Astrocyte (in vitro differentiated cells and primary cell): ENCODE data around the gene MRGPRE. TPM values are rescaled to one million over a fixed set of nuclear protein-coding genes. Genes with fewer than 3 reads are reported as not detected.

Experiments used
- DNase-seq: peaks from one replicate; pipeline ENCODE4 v3.0.0-alpha.2; 2010; ENCODE audit warnings: low read depth
- FAIRE-seq: peaks from 2 replicates; lab custom pipeline; 2011; peaks lifted over from hg19 to GRCh38; lab: Jason Lieb, UNC
- H2AFZ ChIP-seq: 2 replicates; pipeline ENCODE4 v1.6.0; 2012; ENCODE audit warnings: low read depth, low read length, inconsistent platforms
- H3K27ac ChIP-seq: 2 replicates; pipeline ENCODE4 v1.5.1; 2011; ENCODE audit warnings: low read depth, low read length, inconsistent platforms
- H3K27me3 ChIP-seq: 2 replicates; pipeline ENCODE4 v1.6.0; 2011; ENCODE audit warnings: low read length, inconsistent platforms; ENCODE audit not compliant: insufficient read depth
- H3K36me3 ChIP-seq: 2 replicates; pipeline ENCODE4 v1.5.1; 2011; ENCODE audit warnings: low read length, inconsistent platforms; ENCODE audit not compliant: insufficient read depth
- H3K4me1 ChIP-seq: 2 replicates; pipeline ENCODE4 v1.5.1; 2011; ENCODE audit warnings: low read length, inconsistent platforms; ENCODE audit not compliant: insufficient read depth
- H3K4me2 ChIP-seq: 2 replicates; pipeline ENCODE4 v1.6.0; 2012; ENCODE audit warnings: low read length, inconsistent platforms
- H3K4me3 ChIP-seq: 2 replicates; pipeline ENCODE4 v1.5.1; 2011; ENCODE audit warnings: low read depth, mild to moderate bottlenecking, low read length, inconsistent platforms; ENCODE audit not compliant: insufficient read depth
- H3K79me2 ChIP-seq: 2 replicates; pipeline ENCODE4 v1.6.0; 2012; ENCODE audit warnings: mild to moderate bottlenecking, low read length, inconsistent platforms; ENCODE audit not compliant: insufficient read depth
- H3K9ac ChIP-seq: 2 replicates; pipeline ENCODE4 v1.6.0; 2012; ENCODE audit warnings: mild to moderate bottlenecking, low read length, inconsistent platforms
- H3K9me3 ChIP-seq: 2 replicates; pipeline ENCODE4 v1.5.1; 2012; ENCODE audit warnings: low read depth, mild to moderate bottlenecking, low read length, inconsistent platforms; ENCODE audit not compliant: insufficient read depth
- H4K20me1 ChIP-seq: 2 replicates; pipeline ENCODE4 v1.6.0; 2012; ENCODE audit warnings: low read length, inconsistent platforms; ENCODE audit not compliant: insufficient read depth
- H3K27ac Mint-ChIP-seq: one replicate; pipeline ENCODE4 v1.8.0; 2021; ENCODE audit warnings: mild to moderate bottlenecking, mixed read lengths; ENCODE audit not compliant: unreplicated experiment
- H3K27me3 Mint-ChIP-seq: one replicate; pipeline ENCODE4 v1.8.0; 2021; ENCODE audit warnings: low read depth, mixed read lengths; ENCODE audit not compliant: unreplicated experiment
- H3K36me3 Mint-ChIP-seq: one replicate; pipeline ENCODE4 v1.8.0; 2021; ENCODE audit warnings: low read depth, mixed read lengths; ENCODE audit not compliant: unreplicated experiment
- H3K4me1 Mint-ChIP-seq: one replicate; pipeline ENCODE4 v1.8.0; 2021; ENCODE audit warnings: low read depth, mixed read lengths; ENCODE audit not compliant: unreplicated experiment
- H3K4me3 Mint-ChIP-seq: one replicate; pipeline ENCODE4 v1.8.0; 2021; ENCODE audit warnings: mild to moderate bottlenecking, moderate library complexity, mixed read lengths; ENCODE audit not compliant: unreplicated experiment
- H3K9me3 Mint-ChIP-seq: one replicate; pipeline ENCODE4 v1.8.0; 2021; ENCODE audit warnings: mild to moderate bottlenecking, mixed read lengths; ENCODE audit not compliant: unreplicated experiment
- CTCF ChIP-seq: IDR thresholded peaks from 2 replicates; pipeline ENCODE4 v1.5.1; 2011; ENCODE audit warnings: low read depth, mild to moderate bottlenecking, inconsistent platforms, low read length, moderate library complexity; ENCODE audit not compliant: insufficient read depth
- EZH2 ChIP-seq: IDR thresholded peaks from 2 replicates; pipeline ENCODE4 v1.6.1; 2012; ENCODE audit warnings: mild to moderate bottlenecking, low read length, inconsistent platforms; ENCODE audit not compliant: insufficient read depth
- total RNA-seq: library from RNA; stranded (reverse); gene quantifications from 2 replicates; pipeline ENCODE4 v1.2.1, GENCODE V29; 2021

Gene MRGPRE
- total RNA-seq, 1 donor from 2014 or later: not detected

GRCh38 chr11:3195251-3196160 is 36.7 kb downstream of the MRGPRE start:
- no peak overlapping the region for H3K9ac ChIP-seq
- H3K36me3 ChIP-seq: no peaks in the 10 kb centered on the region
- no peaks in the 10 kb centered on the region for H3K9me3 Mint-ChIP-seq
- no peaks in the 10 kb centered on the region for H3K36me3 Mint-ChIP-seq
- no peaks in the 10 kb centered on the region for H3K4me1 ChIP-seq
- H3K27me3 ChIP-seq: peaks cover 5% of the 10 kb centered on the region
- H3K4me1 Mint-ChIP-seq: peaks cover 2% of the 10 kb centered on the region
- H3K27ac ChIP-seq: no peak overlapping the region
- H3K27me3 Mint-ChIP-seq: peaks cover 36% of the 10 kb centered on the region
- FAIRE-seq (no peak), DNase-seq (no peak)
- H2AFZ ChIP-seq: no peak overlapping the region
- no peaks in the 10 kb centered on the region for H4K20me1 ChIP-seq
- no peak overlapping the region for H3K27ac Mint-ChIP-seq
- no peak overlapping the region for H3K4me2 ChIP-seq
- H3K9me3 ChIP-seq: no peaks in the 10 kb centered on the region
- H3K79me2 ChIP-seq: no peaks in the 10 kb centered on the region
- peak overlapping the region; percentile 54 for H3K4me3 Mint-ChIP-seq
- TF ChIP-seq CTCF (peak; percentile 12), EZH2 (no peak)
- H3K4me3 ChIP-seq: no peak overlapping the region

GRCh38 chr11:3194016-3194816 is 38.0 kb downstream of the MRGPRE start:
- Mint-ChIP-seq H3K27ac (no peak overlapping the region), H3K36me3 (no peaks in the 10 kb centered on the region), H3K9me3 (no peaks in the 10 kb centered on the region), H3K4me1 (peaks cover 2% of the 10 kb centered on the region), H3K4me3 (no peak overlapping the region), H3K27me3 (peaks cover 31% of the 10 kb centered on the region)
- no peak overlapping the region for H2AFZ ChIP-seq
- no peak overlapping the region for H3K4me3 ChIP-seq
- peaks cover 5% of the 10 kb centered on the region for H3K9me3 ChIP-seq
- H4K20me1 ChIP-seq: no peaks in the 10 kb centered on the region
- no peaks in the 10 kb centered on the region for H3K79me2 ChIP-seq
- no peaks in the 10 kb centered on the region for H3K36me3 ChIP-seq
- DNase-seq (no peak), FAIRE-seq (no peak)
- H3K4me1 ChIP-seq: no peaks in the 10 kb centered on the region
- H3K9ac ChIP-seq: no peak overlapping the region
- peaks cover 6% of the 10 kb centered on the region for H3K27me3 ChIP-seq
- no peak overlapping the region for H3K4me2 ChIP-seq
- no peak overlapping the region for H3K27ac ChIP-seq
- TF ChIP-seq CTCF (no peak), EZH2 (no peak)
